ENCODE data around the gene PLCD1.
"Not testable (repeated sequence)": the region's sequence is repeated elsewhere in the genome, so short reads cannot be mapped to it uniquely, and the experiment has no call there.

The PLCD1 gene

GRCh38 chr3:38036286-38036685 lies 6.8 kb upstream of the PLCD1 start:
- no peak for DNase-seq

GRCh38 chr3:38034335-38034734 lies 4.9 kb upstream of the PLCD1 start:
- DNase-seq, result not testable (repeated sequence)

- DNase-seq, result not testable (repeated sequence)
These were observed 4.1 kb upstream of the PLCD1 start for GRCh38 chr3:38033586-38033985.

- no peak for DNase-seq
These were observed 3.0 kb upstream of the PLCD1 start for GRCh38 chr3:38032328-38032865.

- no peak for DNase-seq
These were observed 1.9 kb upstream of the PLCD1 start for GRCh38 chr3:38031022-38031994.

GRCh38 chr3:38030126-38031021 lies 932 bp upstream of the PLCD1 start:
- no peak for DNase-seq

- no peak for DNase-seq
These were observed 651 bp downstream of the PLCD1 start for GRCh38 chr3:38028621-38029361.

- DNase-seq, result no peak
These were observed 1.7 kb downstream of the PLCD1 start for GRCh38 chr3:38027466-38028465.

- DNase-seq, result no peak
These were observed 2.6 kb downstream of the PLCD1 start for GRCh38 chr3:38026856-38027255.

GRCh38 chr3:38022896-38023709 lies 6.3 kb downstream of the PLCD1 start:
- no peak for DNase-seq

GRCh38 chr3:38022301-38022700 lies 7.1 kb downstream of the PLCD1 start:
- no peak for DNase-seq

- DNase-seq, result no peak
These were observed 8.2 kb downstream of the PLCD1 start for GRCh38 chr3:38021196-38021595.

GRCh38 chr3:38020342-38020726 lies 9.1 kb downstream of the PLCD1 start:
- no peak for DNase-seq

- DNase-seq, result no peak
These were observed 9.6 kb downstream of the PLCD1 start for GRCh38 chr3:38019658-38020341.

- no peak for DNase-seq
These were observed 10.9 kb downstream of the PLCD1 start for GRCh38 chr3:38018296-38019266.

- no peak for DNase-seq
These were observed 11.8 kb downstream of the PLCD1 start for GRCh38 chr3:38017445-38018295.

GRCh38 chr3:38016847-38017444 lies 12.5 kb downstream of the PLCD1 start:
- no peak for DNase-seq

Data from AML-193 (cell line).